Neural cell (in vitro differentiated cells): Measurements from ENCODE around the gene RIN3. TPM values are rescaled to one million over a fixed set of nuclear protein-coding genes. Genes with fewer than 3 reads are reported as not detected.

ENCODE experiments used
- H2AFZ ChIP-seq: fragments of 200-600, 300-800 bp; sonication (generic), shearing (Covaris generic); 2 replicates; pipeline ENCODE4 v1.6.0; 2014; ENCODE audit warnings: low read depth, mild to moderate bottlenecking, antibody characterized with exemption, low read length, moderate library complexity
- H3F3A ChIP-seq: fragments of 200-600 bp; shearing (Covaris generic); 2 replicates; pipeline ENCODE4 v1.6.1; 2016; ENCODE audit warnings: mild to moderate bottlenecking, moderate library complexity, mixed read lengths, antibody characterized with exemption, low read length; ENCODE audit not compliant: insufficient read depth, poor library complexity, severe bottlenecking
- H3K27ac ChIP-seq: fragments of 200-600, 300-800 bp; sonication (generic), shearing (Covaris generic); 2 replicates; pipeline ENCODE4 v1.5.1; 2014; ENCODE audit warnings: mild to moderate bottlenecking, low read length, moderate library complexity
- H3K27me3 ChIP-seq: fragments of 300-800, 200-600 bp; sonication (generic), shearing (Covaris generic); 2 replicates; pipeline ENCODE4 v1.6.0; 2014; ENCODE audit warnings: mild to moderate bottlenecking, low read depth, low read length, moderate library complexity; ENCODE audit not compliant: insufficient read depth
- H3K36me3 ChIP-seq: fragments of 300-800, 200-600 bp; sonication (generic), shearing (Covaris generic); 2 replicates; pipeline ENCODE4 v1.5.1; 2014; ENCODE audit warnings: mild to moderate bottlenecking, antibody characterized with exemption, low read length, moderate library complexity; ENCODE audit not compliant: insufficient read depth
- H3K4me2 ChIP-seq: fragments of 300-800, 200-600 bp; sonication (generic), shearing (Covaris generic); 2 replicates; pipeline ENCODE4 v1.6.0; 2014; ENCODE audit warnings: mild to moderate bottlenecking, low read length
- H3K4me3 ChIP-seq: fragments of 300-800, 200-600 bp; sonication (generic), shearing (Covaris generic); 2 replicates; pipeline ENCODE4 v1.5.1; 2014; ENCODE audit warnings: mild to moderate bottlenecking, low read length, moderate library complexity
- H3K79me2 ChIP-seq: fragments of 200-600 bp; shearing (Covaris generic); replicated peaks from 2 replicates; pipeline ENCODE4 v1.6.0; 2014; ENCODE audit warnings: mild to moderate bottlenecking, low read length, moderate library complexity; ENCODE audit not compliant: insufficient read depth
- H3K9ac ChIP-seq: fragments of 300-800, 200-600 bp; sonication (generic), shearing (Covaris generic); 2 replicates; pipeline ENCODE4 v1.6.1; 2016; ENCODE audit warnings: mild to moderate bottlenecking, low read length, mixed read lengths
- H3K9me2 ChIP-seq: fragments of 200-600 bp; shearing (Covaris generic); 2 replicates; pipeline ENCODE4 v1.6.1; 2016; ENCODE audit warnings: mild to moderate bottlenecking, low read length, mixed read lengths; ENCODE audit not compliant: insufficient read depth
- H3K9me3 ChIP-seq: fragments of 200-600, 300-800 bp; sonication (generic), shearing (Covaris generic); 2 replicates; pipeline ENCODE4 v1.6.1; 2016; ENCODE audit warnings: mild to moderate bottlenecking, mixed run types, low read length, moderate library complexity, mixed read lengths
- H4K20me1 ChIP-seq: fragments of 200-600 bp; shearing (Covaris generic); 2 replicates; pipeline ENCODE4 v1.6.1; 2016; ENCODE audit warnings: mild to moderate bottlenecking, mixed run types; ENCODE audit not compliant: insufficient read depth
- EP300 ChIP-seq: fragments of 450-650 bp; conservative IDR thresholded peaks from 2 replicates; pipeline ENCODE4 v1.6.1; 2014; ENCODE audit warnings: antibody characterized with exemption, mild to moderate bottlenecking, moderate library complexity; ENCODE audit not compliant: poor library complexity, severe bottlenecking
- EZH2 ChIP-seq: fragments of 200-600, 300-800 bp; shearing (Covaris generic), sonication (generic); IDR thresholded peaks from 2 replicates; pipeline ENCODE4 v1.6.1; 2014; ENCODE audit warnings: antibody characterized with exemption, low read length, borderline replicate concordance, mild to moderate bottlenecking; ENCODE audit not compliant: insufficient read depth, poor library complexity, severe bottlenecking
- MXI1 ChIP-seq: fragments of 450-650 bp; conservative IDR thresholded peaks from 2 replicates; pipeline ENCODE4 v1.6.1; 2014; ENCODE audit warnings: antibody characterized with exemption, mild to moderate bottlenecking; ENCODE audit not compliant: poor library complexity, severe bottlenecking
- POLR2AphosphoS5 ChIP-seq: IDR thresholded peaks from 2 replicates; pipeline ENCODE4 v1.6.1; 2012
- RAD21 ChIP-seq: fragments of 450-650 bp; conservative IDR thresholded peaks from 2 replicates; pipeline ENCODE4 v1.6.1; 2014; ENCODE audit warnings: antibody characterized with exemption, mild to moderate bottlenecking, moderate library complexity
- SMC3 ChIP-seq: fragments of 450-650 bp; conservative IDR thresholded peaks from 2 replicates; pipeline ENCODE4 v1.6.1; 2014; ENCODE audit warnings: antibody characterized with exemption, mild to moderate bottlenecking, moderate library complexity; ENCODE audit not compliant: poor library complexity
- TAF1 ChIP-seq: IDR thresholded peaks from 2 replicates; pipeline ENCODE4 v1.6.1; 2012; ENCODE audit warnings: low read depth
- polyA plus RNA-seq: library from polyadenylated mRNA; depleted of rRNA; stranded (reverse); fragments of >200 nt; gene quantifications from 2 replicates; pipeline ENCODE4 v1.2.3, GENCODE V29; 2014
- TF ChIP-seq, protein P1 (sequence below): fragments of 450-650 bp; IDR thresholded peaks from 2 replicates; pipeline ENCODE4 v1.5.1; 2014; ENCODE audit warnings: antibody characterized with exemption, mild to moderate bottlenecking, moderate library complexity; ENCODE audit not compliant: poor library complexity, severe bottlenecking
- TF ChIP-seq, protein P2 (sequence below): IDR thresholded peaks from 2 replicates; pipeline ENCODE4 v1.6.1; 2012; ENCODE audit warnings: borderline replicate concordance

The RIN3 gene
- polyA plus RNA-seq, 1 donor from 2014 or later = not detected

DNA sequence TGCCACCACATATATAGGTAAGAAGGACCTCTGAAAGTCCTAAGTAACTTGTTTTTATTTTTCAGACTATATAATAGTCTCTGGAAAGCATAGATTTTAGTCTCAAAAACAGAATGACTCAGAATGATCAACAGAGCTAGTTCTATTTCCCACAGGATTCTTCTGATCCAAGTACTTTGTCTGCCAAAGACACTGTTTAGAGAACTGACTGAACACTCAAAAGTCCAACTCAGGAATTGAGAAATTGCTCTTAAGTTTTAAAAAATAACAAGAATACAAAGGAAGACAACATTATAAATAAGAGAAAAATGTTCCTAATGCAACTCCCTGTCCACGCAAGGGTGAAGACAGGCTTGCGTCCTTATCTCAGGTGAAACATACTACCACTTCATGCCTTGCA lies 205.8 kb downstream of the RIN3 start:
- no peaks in the 10 kb centered on the region for H3K9me3 ChIP-seq
- H4K20me1 ChIP-seq = no peaks in the 10 kb centered on the region
- no peaks in the 10 kb centered on the region for H3K27me3 ChIP-seq
- no peaks in the 10 kb centered on the region for H3K36me3 ChIP-seq
- no peaks in the 10 kb centered on the region for H3K9me2 ChIP-seq
- H2AFZ ChIP-seq = no peak overlapping the region
- H3K9ac ChIP-seq = no peak overlapping the region
- H3F3A ChIP-seq = no peaks in the 10 kb centered on the region
- no peak overlapping the region for H3K4me3 ChIP-seq
- H3K4me2 ChIP-seq = no peak overlapping the region
- no peak overlapping the region for H3K27ac ChIP-seq
- TF ChIP-seq, protein P1, sequence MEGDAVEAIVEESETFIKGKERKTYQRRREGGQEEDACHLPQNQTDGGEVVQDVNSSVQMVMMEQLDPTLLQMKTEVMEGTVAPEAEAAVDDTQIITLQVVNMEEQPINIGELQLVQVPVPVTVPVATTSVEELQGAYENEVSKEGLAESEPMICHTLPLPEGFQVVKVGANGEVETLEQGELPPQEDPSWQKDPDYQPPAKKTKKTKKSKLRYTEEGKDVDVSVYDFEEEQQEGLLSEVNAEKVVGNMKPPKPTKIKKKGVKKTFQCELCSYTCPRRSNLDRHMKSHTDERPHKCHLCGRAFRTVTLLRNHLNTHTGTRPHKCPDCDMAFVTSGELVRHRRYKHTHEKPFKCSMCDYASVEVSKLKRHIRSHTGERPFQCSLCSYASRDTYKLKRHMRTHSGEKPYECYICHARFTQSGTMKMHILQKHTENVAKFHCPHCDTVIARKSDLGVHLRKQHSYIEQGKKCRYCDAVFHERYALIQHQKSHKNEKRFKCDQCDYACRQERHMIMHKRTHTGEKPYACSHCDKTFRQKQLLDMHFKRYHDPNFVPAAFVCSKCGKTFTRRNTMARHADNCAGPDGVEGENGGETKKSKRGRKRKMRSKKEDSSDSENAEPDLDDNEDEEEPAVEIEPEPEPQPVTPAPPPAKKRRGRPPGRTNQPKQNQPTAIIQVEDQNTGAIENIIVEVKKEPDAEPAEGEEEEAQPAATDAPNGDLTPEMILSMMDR = no peak
- no peaks in the 10 kb centered on the region for H3K79me2 ChIP-seq

DNA sequence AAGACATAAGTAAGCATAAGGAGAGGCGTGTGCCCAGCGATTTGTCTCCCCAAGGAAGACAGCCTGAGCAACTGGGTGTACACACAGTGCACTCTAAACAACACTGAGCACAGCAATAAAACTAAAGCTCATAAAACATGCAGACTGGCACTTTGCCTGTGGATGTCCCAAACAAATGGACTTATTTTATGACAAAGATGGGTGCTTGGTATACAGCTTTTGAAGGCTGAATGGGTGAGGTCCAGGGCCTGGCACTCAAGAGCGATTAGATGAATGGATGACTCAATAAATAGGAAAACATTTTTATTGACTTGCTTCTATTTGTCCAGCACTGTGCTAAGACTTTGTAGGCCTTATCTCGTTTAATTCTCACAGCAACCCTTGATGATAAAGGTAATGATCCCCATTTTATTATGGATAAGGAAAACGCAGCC lies 206.3 kb downstream of the RIN3 start:
- TF ChIP-seq, protein P2, sequence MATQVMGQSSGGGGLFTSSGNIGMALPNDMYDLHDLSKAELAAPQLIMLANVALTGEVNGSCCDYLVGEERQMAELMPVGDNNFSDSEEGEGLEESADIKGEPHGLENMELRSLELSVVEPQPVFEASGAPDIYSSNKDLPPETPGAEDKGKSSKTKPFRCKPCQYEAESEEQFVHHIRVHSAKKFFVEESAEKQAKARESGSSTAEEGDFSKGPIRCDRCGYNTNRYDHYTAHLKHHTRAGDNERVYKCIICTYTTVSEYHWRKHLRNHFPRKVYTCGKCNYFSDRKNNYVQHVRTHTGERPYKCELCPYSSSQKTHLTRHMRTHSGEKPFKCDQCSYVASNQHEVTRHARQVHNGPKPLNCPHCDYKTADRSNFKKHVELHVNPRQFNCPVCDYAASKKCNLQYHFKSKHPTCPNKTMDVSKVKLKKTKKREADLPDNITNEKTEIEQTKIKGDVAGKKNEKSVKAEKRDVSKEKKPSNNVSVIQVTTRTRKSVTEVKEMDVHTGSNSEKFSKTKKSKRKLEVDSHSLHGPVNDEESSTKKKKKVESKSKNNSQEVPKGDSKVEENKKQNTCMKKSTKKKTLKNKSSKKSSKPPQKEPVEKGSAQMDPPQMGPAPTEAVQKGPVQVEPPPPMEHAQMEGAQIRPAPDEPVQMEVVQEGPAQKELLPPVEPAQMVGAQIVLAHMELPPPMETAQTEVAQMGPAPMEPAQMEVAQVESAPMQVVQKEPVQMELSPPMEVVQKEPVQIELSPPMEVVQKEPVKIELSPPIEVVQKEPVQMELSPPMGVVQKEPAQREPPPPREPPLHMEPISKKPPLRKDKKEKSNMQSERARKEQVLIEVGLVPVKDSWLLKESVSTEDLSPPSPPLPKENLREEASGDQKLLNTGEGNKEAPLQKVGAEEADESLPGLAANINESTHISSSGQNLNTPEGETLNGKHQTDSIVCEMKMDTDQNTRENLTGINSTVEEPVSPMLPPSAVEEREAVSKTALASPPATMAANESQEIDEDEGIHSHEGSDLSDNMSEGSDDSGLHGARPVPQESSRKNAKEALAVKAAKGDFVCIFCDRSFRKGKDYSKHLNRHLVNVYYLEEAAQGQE = no peak
- TF ChIP-seq POLR2AphosphoS5 (no peak), EP300 (no peak), TAF1 (no peak), RAD21 (no peak), EZH2 (no peak), MXI1 (no peak), SMC3 (no peak)
- TF ChIP-seq, protein P1 = no peak
- no peaks in the 10 kb centered on the region for H3K36me3 ChIP-seq
- H3K27me3 ChIP-seq = no peaks in the 10 kb centered on the region
- H3K4me2 ChIP-seq = no peak overlapping the region
- H3K79me2 ChIP-seq = no peaks in the 10 kb centered on the region
- H3K4me3 ChIP-seq = no peak overlapping the region
- H4K20me1 ChIP-seq = no peaks in the 10 kb centered on the region
- H3K27ac ChIP-seq = no peak overlapping the region
- no peak overlapping the region for H2AFZ ChIP-seq
- no peaks in the 10 kb centered on the region for H3F3A ChIP-seq
- H3K9me2 ChIP-seq = no peaks in the 10 kb centered on the region
- H3K9ac ChIP-seq = no peak overlapping the region
- no peaks in the 10 kb centered on the region for H3K9me3 ChIP-seq
